ENCODE results near the gene ATP8B1. TPM values are rescaled to one million over a fixed set of nuclear protein-coding genes. Genes with fewer than 3 reads are reported as not detected.
"Not testable (repeated sequence)": the region's sequence is repeated elsewhere in the genome, so short reads cannot be mapped to it uniquely, and the experiment has no call there.

The ATP8B1 gene
- 41.5 and 46.7 TPM in 2 replicates for total RNA-seq

DNA sequence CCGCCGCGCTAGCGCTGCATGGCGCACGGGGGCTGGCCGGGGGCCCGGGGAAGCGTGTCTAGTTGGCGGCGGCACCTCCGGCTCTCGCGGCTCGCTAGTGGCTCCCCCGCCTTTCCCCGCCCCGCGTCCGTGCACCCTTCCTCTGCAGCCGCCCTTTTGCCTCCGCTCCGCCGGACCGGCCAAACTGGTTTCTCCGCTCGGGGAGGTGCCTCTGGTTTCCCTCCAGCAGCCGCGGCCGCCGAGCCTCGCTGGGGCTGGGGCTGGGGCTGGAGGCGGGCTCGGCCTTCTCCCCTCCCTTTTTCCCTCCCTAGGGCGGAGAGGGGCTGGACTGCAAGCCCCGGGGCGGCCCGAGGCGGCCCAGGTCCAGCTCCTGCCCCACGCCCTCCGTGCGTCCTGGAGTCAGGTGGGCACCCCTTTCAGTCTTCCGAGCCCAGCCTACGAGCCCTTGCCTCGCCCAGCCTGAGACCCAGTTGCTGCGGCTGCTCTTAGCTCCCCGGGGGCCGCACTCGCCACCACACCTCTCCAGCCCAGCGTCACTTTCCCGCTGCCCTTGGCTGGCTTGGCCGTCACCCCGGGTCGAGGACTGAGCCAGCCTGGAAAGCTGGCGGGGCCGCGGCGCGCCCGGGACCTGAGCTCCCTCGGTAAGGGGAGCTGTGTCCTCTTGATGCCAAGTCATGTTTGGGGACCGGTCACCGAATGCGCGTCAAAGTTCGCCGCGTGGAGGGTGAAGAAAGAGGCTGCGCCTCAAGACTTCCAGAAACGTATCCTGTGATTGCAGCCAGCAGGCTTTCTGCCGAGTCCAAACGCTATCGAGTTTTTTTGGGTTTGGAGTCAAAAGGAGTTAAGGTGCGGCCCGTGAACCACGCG lies at the start of gene ATP8B1:
Gene ATP8B1 (minus strand): TSS at position 213 of the 867 bp plus-strand sequence. CDS start 71,508 bp downstream, outside the sequence.
- H4K20me1 ChIP-seq (ENCODE audit: insufficient read depth, low read length): peaks cover 29% of the 10 kb centered on the region
- H3K36me3 ChIP-seq (ENCODE audit: insufficient read depth, low read length): peaks cover 9% of the 10 kb centered on the region
- H3K79me2 ChIP-seq (ENCODE audit: insufficient read depth, low read length): peaks cover 65% of the 10 kb centered on the region
- TF ChIP-seq, protein P1, sequence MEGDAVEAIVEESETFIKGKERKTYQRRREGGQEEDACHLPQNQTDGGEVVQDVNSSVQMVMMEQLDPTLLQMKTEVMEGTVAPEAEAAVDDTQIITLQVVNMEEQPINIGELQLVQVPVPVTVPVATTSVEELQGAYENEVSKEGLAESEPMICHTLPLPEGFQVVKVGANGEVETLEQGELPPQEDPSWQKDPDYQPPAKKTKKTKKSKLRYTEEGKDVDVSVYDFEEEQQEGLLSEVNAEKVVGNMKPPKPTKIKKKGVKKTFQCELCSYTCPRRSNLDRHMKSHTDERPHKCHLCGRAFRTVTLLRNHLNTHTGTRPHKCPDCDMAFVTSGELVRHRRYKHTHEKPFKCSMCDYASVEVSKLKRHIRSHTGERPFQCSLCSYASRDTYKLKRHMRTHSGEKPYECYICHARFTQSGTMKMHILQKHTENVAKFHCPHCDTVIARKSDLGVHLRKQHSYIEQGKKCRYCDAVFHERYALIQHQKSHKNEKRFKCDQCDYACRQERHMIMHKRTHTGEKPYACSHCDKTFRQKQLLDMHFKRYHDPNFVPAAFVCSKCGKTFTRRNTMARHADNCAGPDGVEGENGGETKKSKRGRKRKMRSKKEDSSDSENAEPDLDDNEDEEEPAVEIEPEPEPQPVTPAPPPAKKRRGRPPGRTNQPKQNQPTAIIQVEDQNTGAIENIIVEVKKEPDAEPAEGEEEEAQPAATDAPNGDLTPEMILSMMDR (IDR thresholded peaks at IDR 0.05; ENCODE audit: extremely low read depth, low read depth, low read length): no peak
- peak within 1 kb of the TSS; percentile 79 for H3K27ac ChIP-seq (ENCODE audit: low read depth, low read length)
- H3K9me3 ChIP-seq (ENCODE audit: low read depth, low read length): no peaks in the 10 kb centered on the region
- peak; percentile 98 for DNase-seq (ENCODE audit: insufficient read length, low spot score, missing footprints)
- no peaks in the 10 kb centered on the region for H3K27me3 ChIP-seq (ENCODE audit: insufficient read depth, low read length)
- H3K4me1 ChIP-seq (ENCODE audit: insufficient read depth, low read length): peaks cover 43% of the 10 kb centered on the region
- peak within 1 kb of the TSS; percentile 70 for H3K4me2 ChIP-seq (ENCODE audit: insufficient read depth, low read length)
- peak within 1 kb of the TSS; percentile 99 for H3K4me3 ChIP-seq (ENCODE audit: insufficient read depth, low read length)
- peak within 1 kb of the TSS; percentile 88 for H2AFZ ChIP-seq (ENCODE audit: low read length)

GRCh38 chr18:57850063-57850462 lies 46.9 kb upstream of the ATP8B1 start:
- no peak overlapping the region for H3K27ac ChIP-seq (ENCODE audit: low read depth, low read length)
- no peak for DNase-seq (ENCODE audit: insufficient read length, low spot score, missing footprints)
- no peaks in the 10 kb centered on the region for H3K79me2 ChIP-seq (ENCODE audit: insufficient read depth, low read length)
- TF ChIP-seq, protein P1 (IDR thresholded peaks at IDR 0.05; ENCODE audit: extremely low read depth, low read depth, low read length): no peak
- no peak overlapping the region for H3K4me3 ChIP-seq (ENCODE audit: insufficient read depth, low read length)
- no peak overlapping the region for H2AFZ ChIP-seq (ENCODE audit: low read length)
- H4K20me1 ChIP-seq (ENCODE audit: insufficient read depth, low read length): no peaks in the 10 kb centered on the region
- H3K4me2 ChIP-seq (ENCODE audit: insufficient read depth, low read length): no peak overlapping the region
- no peaks in the 10 kb centered on the region for H3K9me3 ChIP-seq (ENCODE audit: low read depth, low read length)
- H3K27me3 ChIP-seq (ENCODE audit: insufficient read depth, low read length): no peaks in the 10 kb centered on the region
- H3K4me1 ChIP-seq (ENCODE audit: insufficient read depth, low read length): peaks cover 23% of the 10 kb centered on the region
- no peaks in the 10 kb centered on the region for H3K36me3 ChIP-seq (ENCODE audit: insufficient read depth, low read length)

DNA sequence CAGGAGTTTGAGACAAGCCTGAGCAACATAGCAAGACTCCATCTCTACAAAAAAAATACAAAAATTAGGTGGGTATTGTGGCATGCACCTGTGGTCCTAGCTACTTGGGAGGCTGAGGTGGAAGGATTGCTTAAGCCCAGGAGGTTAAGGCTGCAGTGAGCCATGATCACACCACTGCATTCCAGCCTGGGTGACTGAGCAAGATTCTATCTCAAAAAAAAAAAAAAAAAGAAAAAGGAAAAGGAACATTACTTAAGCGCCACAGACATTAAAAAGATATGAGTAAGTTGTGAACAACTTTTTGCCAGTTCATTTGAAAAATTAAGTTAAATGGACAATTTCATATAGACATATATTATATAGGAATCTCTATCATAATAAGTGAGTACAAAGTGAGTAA lies 45.3 kb upstream of the ATP8B1 start:
- not testable (repeated sequence) for H3K4me3 ChIP-seq (ENCODE audit: insufficient read depth, low read length); H4K20me1 ChIP-seq (ENCODE audit: insufficient read depth, low read length); H3K27me3 ChIP-seq (ENCODE audit: insufficient read depth, low read length); H3K79me2 ChIP-seq (ENCODE audit: insufficient read depth, low read length); H3K4me2 ChIP-seq (ENCODE audit: insufficient read depth, low read length); DNase-seq (ENCODE audit: insufficient read length, low spot score, missing footprints); H3K9me3 ChIP-seq (ENCODE audit: low read depth, low read length); H3K36me3 ChIP-seq (ENCODE audit: insufficient read depth, low read length)
- Histone ChIP-seq H2AFZ (ENCODE audit: low read length) (peak overlapping the region; percentile 18), H3K27ac (ENCODE audit: low read depth, low read length) (peak overlapping the region; percentile 20), H3K4me1 (ENCODE audit: insufficient read depth, low read length) (peaks cover 23% of the 10 kb centered on the region)

DNA sequence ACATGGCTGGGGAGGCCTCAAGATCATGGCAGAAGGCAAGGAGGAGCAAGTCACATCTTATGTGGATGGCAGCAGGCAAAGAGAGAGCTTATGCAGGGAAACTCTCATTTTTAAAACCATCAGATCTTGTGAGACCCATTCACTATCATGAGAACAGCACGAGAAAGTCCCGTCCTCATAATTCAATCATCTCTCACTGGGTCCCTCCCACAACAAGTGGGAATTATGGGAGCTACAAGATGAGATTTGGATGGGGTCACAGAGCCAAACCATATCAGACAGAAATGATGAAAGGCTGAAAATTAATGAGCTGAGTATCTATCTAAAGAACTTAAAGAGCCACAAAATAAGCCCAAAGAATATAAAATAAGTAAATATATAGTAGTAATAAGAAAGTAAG lies 44.3 kb upstream of the ATP8B1 start:
- H3K9me3 ChIP-seq (ENCODE audit: low read depth, low read length); H3K36me3 ChIP-seq (ENCODE audit: insufficient read depth, low read length); H3K27ac ChIP-seq (ENCODE audit: low read depth, low read length); H2AFZ ChIP-seq (ENCODE audit: low read length); H3K79me2 ChIP-seq (ENCODE audit: insufficient read depth, low read length); H3K4me3 ChIP-seq (ENCODE audit: insufficient read depth, low read length); H4K20me1 ChIP-seq (ENCODE audit: insufficient read depth, low read length); H3K27me3 ChIP-seq (ENCODE audit: insufficient read depth, low read length); DNase-seq (ENCODE audit: insufficient read length, low spot score, missing footprints); H3K4me2 ChIP-seq (ENCODE audit: insufficient read depth, low read length): not testable (repeated sequence)
- peaks cover 23% of the 10 kb centered on the region for H3K4me1 ChIP-seq (ENCODE audit: insufficient read depth, low read length)

DNA sequence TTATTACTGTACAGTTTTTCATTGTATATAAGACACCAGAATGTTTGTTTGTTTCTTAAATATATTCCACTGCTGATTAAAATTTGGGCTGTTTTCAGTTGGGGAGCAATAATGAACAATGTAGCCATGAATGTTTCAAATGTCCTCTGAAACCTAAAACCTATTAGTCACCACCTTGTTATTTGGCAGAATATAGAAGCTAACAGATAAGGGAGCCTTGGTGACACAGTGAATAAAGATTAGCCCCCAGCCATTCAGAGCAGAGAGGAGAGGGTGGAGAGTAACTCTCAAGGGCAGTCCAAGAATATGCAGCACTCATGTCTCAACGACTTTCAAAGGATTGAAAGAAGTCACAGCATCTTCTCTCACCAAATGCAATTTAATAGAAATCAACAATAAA lies 43.1 kb upstream of the ATP8B1 start:
- no peak overlapping the region for H2AFZ ChIP-seq (ENCODE audit: low read length)
- H3K79me2 ChIP-seq (ENCODE audit: insufficient read depth, low read length): no peaks in the 10 kb centered on the region
- DNase-seq (ENCODE audit: insufficient read length, low spot score, missing footprints): peak; percentile 67
- no peak overlapping the region for H3K4me3 ChIP-seq (ENCODE audit: insufficient read depth, low read length)
- H3K36me3 ChIP-seq (ENCODE audit: insufficient read depth, low read length): no peaks in the 10 kb centered on the region
- TF ChIP-seq, protein P1 (IDR thresholded peaks at IDR 0.05; ENCODE audit: extremely low read depth, low read depth, low read length): no peak
- no peaks in the 10 kb centered on the region for H3K9me3 ChIP-seq (ENCODE audit: low read depth, low read length)
- peak overlapping the region; percentile 78 for H3K27ac ChIP-seq (ENCODE audit: low read depth, low read length)
- H3K27me3 ChIP-seq (ENCODE audit: insufficient read depth, low read length): no peaks in the 10 kb centered on the region
- H3K4me2 ChIP-seq (ENCODE audit: insufficient read depth, low read length): peak overlapping the region; percentile 33
- H3K4me1 ChIP-seq (ENCODE audit: insufficient read depth, low read length): peaks cover 23% of the 10 kb centered on the region
- no peaks in the 10 kb centered on the region for H4K20me1 ChIP-seq (ENCODE audit: insufficient read depth, low read length)
